K562 (cell line): Measurements from ENCODE around the gene STOX2. TPM values are rescaled to one million over a fixed set of nuclear protein-coding genes. Genes with fewer than 3 reads are reported as not detected.

Experiments used
- ATAC-seq: fragments of 200-7000 bp; cut with Tn5 transposase; 3 replicates; pipeline ENCODE4 v1.9.1; 2020; ENCODE audit warnings: moderate library complexity
- BruUV-seq: library from RNA; stranded (reverse); fragments of 400-500 nt; replicated peaks from 2 replicates; lab custom pipeline; 2021; lab: Mats Ljungman, UMichigan
- CTCF ChIA-PET: fragments of 300-600 bp; formaldehyde crosslinking; extraction: SDS; loops from one replicate; lab custom pipeline; 2021; ENCODE audit warnings: low intra/inter-chr PET ratio; lab: Yijun Ruan, JAX
- POLR2A ChIA-PET: fragments of 300-600, 350-650 bp; sonication (Branson Sonifier 250); formaldehyde crosslinking; extraction: SDS; loops from one replicate; lab custom pipeline; 2021; ENCODE audit warnings: antibody characterized with exemption, inconsistent platforms; lab: Yijun Ruan, JAX
- DNase-seq, 4 experiments: peaks; one replicate each; pipeline versions ENCODE4 v3.0.0 to v3.0.0-alpha.2; 2011 to 2018; ENCODE audit warnings: low spot score in 3 of 4, mixed read lengths in 3 of 4; ENCODE audit errors: extremely low read depth in 1 of 4
- FAIRE-seq: peaks from 2 replicates; lab custom pipeline; 2011; peaks lifted over from hg19 to GRCh38; lab: Jason Lieb, UNC
- H2AFZ ChIP-seq: 2 replicates; pipeline ENCODE4 v1.6.0; 2011; ENCODE audit warnings: low read depth, low read length, control low read depth, inconsistent platforms
- H3K27ac ChIP-seq: fragments of 200-600 bp; 3 replicates; pipeline ENCODE4 v1.8.0; 2011; ENCODE audit warnings: low read depth, mild to moderate bottlenecking, control low read depth, inconsistent platforms, low read length, moderate library complexity, mixed read lengths; ENCODE audit errors: extremely low read depth
- H3K27me3 ChIP-seq, 2 experiments: fragments of 300-600 bp in 1 of 2; 2 replicates in 1 of 2; 3 replicates in 1 of 2; pipeline versions ENCODE4 v1.6.0 to v1.8.0; 2011; ENCODE audit warnings: inconsistent platforms in 2 of 2, low read length in 2 of 2, mild to moderate bottlenecking in 1 of 2, mixed read lengths in 1 of 2, moderate library complexity in 1 of 2; ENCODE audit not compliant: control insufficient read depth in 2 of 2, insufficient read depth in 2 of 2
- H3K36me3 ChIP-seq: fragments of 300-600 bp; 3 replicates; pipeline ENCODE4 v1.8.0; 2011; ENCODE audit warnings: mild to moderate bottlenecking, low read length, inconsistent platforms; ENCODE audit not compliant: control insufficient read depth, insufficient read depth
- H3K4me1 ChIP-seq, 2 experiments: fragments of 200-600 bp in 1 of 2; replicated peaks in 1 of 2; 2 replicates in 1 of 2; 3 replicates in 1 of 2; pipeline versions ENCODE4 v1.5.1 to v1.8.0; 2011; ENCODE audit warnings: inconsistent platforms in 2 of 2, low read length in 2 of 2, mild to moderate bottlenecking in 1 of 2, mixed read lengths in 1 of 2, moderate library complexity in 1 of 2; ENCODE audit not compliant: control insufficient read depth in 2 of 2, insufficient read depth in 2 of 2
- H3K4me2 ChIP-seq: 2 replicates; pipeline ENCODE4 v1.6.1; 2011; ENCODE audit warnings: low read length, control low read depth, inconsistent platforms, mixed read lengths; ENCODE audit not compliant: insufficient read depth
- H3K4me3 ChIP-seq: fragments of 200-600 bp; sonication (generic), shearing (Covaris generic); 2 replicates; pipeline ENCODE4 v1.5.1; 2016; ENCODE audit warnings: control low read depth, inconsistent platforms
- H3K79me2 ChIP-seq: fragments of 200-600 bp; 3 replicates; pipeline ENCODE4 v1.8.0; 2011; ENCODE audit warnings: low read length, inconsistent platforms; ENCODE audit not compliant: control insufficient read depth, insufficient read depth
- H3K9ac ChIP-seq, 2 experiments: 2 replicates each; pipeline versions ENCODE4 v1.6.0 to v1.6.1; 2011; ENCODE audit warnings: low read depth in 2 of 2, low read length in 2 of 2, control low read depth in 1 of 2, inconsistent platforms in 1 of 2, mild to moderate bottlenecking in 1 of 2, mixed read lengths in 1 of 2; ENCODE audit not compliant: insufficient read depth in 1 of 2
- H3K9me1 ChIP-seq: one replicate; pipeline ENCODE4 v1.6.0; 2011; ENCODE audit warnings: inconsistent platforms, mild to moderate bottlenecking, low read length, moderate library complexity; ENCODE audit not compliant: control insufficient read depth, insufficient read depth
- H3K9me3 ChIP-seq: replicated peaks from 2 replicates; pipeline ENCODE4 v1.5.1; 2011; ENCODE audit warnings: low read depth, low read length, inconsistent platforms; ENCODE audit not compliant: control insufficient read depth, insufficient read depth
- H4K20me1 ChIP-seq: replicated peaks from 2 replicates; pipeline ENCODE4 v1.6.1; 2011; ENCODE audit warnings: low read length, inconsistent platforms, mixed read lengths; ENCODE audit not compliant: control insufficient read depth, insufficient read depth
- ELK1 ChIP-seq: sonication (generic); formaldehyde crosslinking; IDR thresholded peaks from 2 replicates; pipeline ENCODE4 v1.8.1; 2022; ENCODE audit warnings: missing genetic modification reagents
- MCM3 ChIP-seq: fragments of 450-650 bp; IDR thresholded peaks from 2 replicates; pipeline ENCODE4 v1.6.1; 2016
- NONO ChIP-seq, 2 experiments: fragments of 200-400 bp in 1 of 2; fragments of 450-650 bp in 1 of 2; formaldehyde crosslinking in 1 of 2; IDR thresholded peaks; 2 replicates each; pipeline ENCODE4 v1.6.1; 2017; ENCODE audit warnings: low read depth in 2 of 2, mild to moderate bottlenecking in 2 of 2, moderate library complexity in 2 of 2, low read length in 1 of 2
- NR2C1 ChIP-seq, 2 experiments: fragments of 450-650 bp; IDR thresholded peaks; 2 replicates each; pipeline ENCODE4 v1.6.1; 2017; ENCODE audit warnings: mild to moderate bottlenecking in 2 of 2, antibody characterized with exemption in 1 of 2, inconsistent platforms in 1 of 2, missing compliant biosample characterization in 1 of 2, missing genetic modification characterization in 1 of 2
- POU5F1 ChIP-seq: fragments of 150-350 bp; IDR thresholded peaks from 2 replicates; pipeline ENCODE4 v1.6.1; 2014; ENCODE audit warnings: borderline replicate concordance, low read length, low read depth, mild to moderate bottlenecking; ENCODE audit not compliant: partially characterized antibody
- SOX6 ChIP-seq: fragments of 450-650 bp; IDR thresholded peaks from 2 replicates; pipeline ENCODE4 v1.6.1; 2014; ENCODE audit warnings: mild to moderate bottlenecking
- TARDBP ChIP-seq: fragments of 450-650 bp; IDR thresholded peaks from 2 replicates; pipeline ENCODE4 v1.6.1; 2016
- TCF7 ChIP-seq: sonication (generic); IDR thresholded peaks from 2 replicates; pipeline ENCODE4 v1.6.1; 2016; ENCODE audit warnings: antibody characterized with exemption, borderline replicate concordance
- WGBS: fragments of 100-300 bp; shearing (Covaris generic); methylation state at CpG from one replicate; pipeline ENCODE4 v1.1.6; 2016; ENCODE audit warnings: low coverage, mixed read lengths; ENCODE audit not compliant: insufficient coverage; ENCODE audit errors: missing lambda C conversion rate; 5-methylcytosine and 5-hydroxymethylcytosine counted together
- in situ Hi-C: fragments of 300-500 bp; cut with MboI; formaldehyde crosslinking; loops from 4 replicates; pipeline ENCODE4 v1.15.0; 2018; ENCODE audit warnings: inconsistent platforms, mixed read lengths
- intact Hi-C: fragments of 100-400 bp; cut with micrococcal nuclease; formaldehyde crosslinking; loops from 2 replicates; pipeline ENCODE4 v1.14.2; 2022
- polyA plus RNA-seq, 8 experiments: library from polyadenylated mRNA; depleted of rRNA in 4 of 8; stranded (reverse) in 5 of 8; unstranded in 3 of 8; fragments of >200 nt; fragmentation: Nextera tagmentation in 2 of 8; fragmentation: Illumina TruSeq in 1 of 8; extraction: Ambion mirVana in 2 of 8; extraction: Trizol in 1 of 8; gene quantifications; 2 replicates each; pipeline versions ENCODE4 v1.2.1 to v1.2.3, GENCODE V29; 2011 to 2014; ENCODE audit warnings: inconsistent platforms in 1 of 8, missing spikeins in 1 of 8
- total RNA-seq, 7 experiments: library from RNA; depleted of rRNA in 6 of 7; stranded (reverse); fragments of >200 nt in 6 of 7; fragmentation: Illumina TruSeq in 2 of 7; extraction: Trizol in 2 of 7; gene quantifications; 2 replicates each; pipeline versions ENCODE4 v1.2.1 to v1.2.3, GENCODE V29; 2011 to 2021; ENCODE audit warnings: low replicate concordance in 1 of 7

The STOX2 gene
- total and polyA plus RNA-seq, 9 of the 15 experiments (the other 6 are each of a cell fraction or from before 2014, with no cell fraction given): not detected

- ChIA-PET CTCF (no interaction called here), POLR2A (no interaction called here)
- no peak for ATAC-seq
- no peaks in the 10 kb centered on the region; a peak in 1 of 5 replicates for H3K4me1 ChIP-seq
- intact Hi-C loops (no loop called here), in situ Hi-C loops (no loop called here)
- TF ChIP-seq POU5F1 (no peak), MCM3 (no peak), TARDBP (no peak), ELK1 (CRISPR knock-in tag) (no peak), NONO (IDR thresholded peaks at IDR 0.05; ENCODE audit: low read depth in 2 of 2, low read length in 1 of 2) (no peak), NR2C1 (IDR thresholded peaks at IDR 0.05) (no peak), NR2C1 (tag; IDR thresholded peaks at IDR 0.05) (no peak), TCF7 (no peak), SOX6 (no peak)
- H4K20me1 ChIP-seq: no peaks in the 10 kb centered on the region
- peaks cover 4 to 7% of the 10 kb centered on the region in 2 experiments; a peak in 4 of 5 replicates for H3K27me3 ChIP-seq
- BruUV-seq: no TSS peak
- H3K9me3 ChIP-seq: no peaks in the 10 kb centered on the region
- no peaks in the 10 kb centered on the region for H3K36me3 ChIP-seq
- no peak overlapping the region for H2AFZ ChIP-seq
- no peaks in the 10 kb centered on the region for H3K79me2 ChIP-seq
- no peak overlapping the region for H3K4me2 ChIP-seq
- no peak overlapping the region for H3K27ac ChIP-seq
- H3K9ac ChIP-seq: no peak overlapping the region
- H3K9me1 ChIP-seq: no peaks in the 10 kb centered on the region
- no peak for FAIRE-seq
- DNase-seq: no peak
- H3K4me3 ChIP-seq: no peak overlapping the region
- 2% methylated on average over 8 of the region's 8 CpGs for WGBS
Observed at GRCh38 chr4:183950536-183950935, 45.4 kb downstream of the STOX2 start.
